Colonic mucosa (tissue), 4 donors: ENCODE measurements around the gene RBFOX2. TPM values are rescaled to one million over a fixed set of nuclear protein-coding genes. Genes with fewer than 3 reads are reported as not detected.

Source experiments
- DNase-seq: peaks from one replicate; pipeline ENCODE4 v3.0.0-alpha.2; 2020
- H3K27ac ChIP-seq: fragments of 200-600 bp; one replicate; pipeline ENCODE4 v1.8.0; 2021
- H3K27me3 ChIP-seq: fragments of 200-600 bp; one replicate; pipeline ENCODE4 v1.8.0; 2021
- H3K36me3 ChIP-seq: fragments of 200-600 bp; one replicate; pipeline ENCODE4 v1.8.0; 2021
- H3K4me1 ChIP-seq: fragments of 200-600 bp; one replicate; pipeline ENCODE4 v1.8.0; 2021; ENCODE audit warnings: mild to moderate bottlenecking
- H3K4me3 ChIP-seq: fragments of 200-600 bp; one replicate; pipeline ENCODE4 v1.8.0; 2021
- H3K9ac ChIP-seq, 2 donors: one replicate each; pipeline ENCODE4 v1.7.0; 2013; ENCODE audit warnings: control low read depth in 2 of 2, low read depth in 2 of 2, low read length in 2 of 2
- H3K9me3 ChIP-seq: fragments of 200-600 bp; one replicate; pipeline ENCODE4 v1.8.0; 2021
- intact Hi-C: fragments of 100-400 bp; cut with DNase I; formaldehyde crosslinking; loops from one replicate; pipeline ENCODE4 v1.14.1; 2022
- total RNA-seq, 2 donors: library from RNA; stranded (reverse); fragmentation: NEBNext Ultra II Directional in 1 of 2; extraction: Animal tissue kit (Norgen Biotek cat#: 25700) in 1 of 2; gene quantifications; one replicate each; pipeline ENCODE4 v1.2.1, GENCODE V29; 2021
- TF ChIP-seq, protein P1 (sequence below): fragments of 200-600 bp; IDR thresholded peaks from one replicate; pipeline ENCODE4 v1.8.0; 2022; ENCODE audit warnings: antibody characterized with exemption, mild to moderate bottlenecking
- donor health status: healthy.
- donor health status: DM: no; HTN: no; CAD: no.
- donor health status: DM: no; HTN: no; CAD: no.

Gene RBFOX2
- total RNA-seq, 2 donors from 2014 or later: 44.4 to 60.2 TPM

DNA sequence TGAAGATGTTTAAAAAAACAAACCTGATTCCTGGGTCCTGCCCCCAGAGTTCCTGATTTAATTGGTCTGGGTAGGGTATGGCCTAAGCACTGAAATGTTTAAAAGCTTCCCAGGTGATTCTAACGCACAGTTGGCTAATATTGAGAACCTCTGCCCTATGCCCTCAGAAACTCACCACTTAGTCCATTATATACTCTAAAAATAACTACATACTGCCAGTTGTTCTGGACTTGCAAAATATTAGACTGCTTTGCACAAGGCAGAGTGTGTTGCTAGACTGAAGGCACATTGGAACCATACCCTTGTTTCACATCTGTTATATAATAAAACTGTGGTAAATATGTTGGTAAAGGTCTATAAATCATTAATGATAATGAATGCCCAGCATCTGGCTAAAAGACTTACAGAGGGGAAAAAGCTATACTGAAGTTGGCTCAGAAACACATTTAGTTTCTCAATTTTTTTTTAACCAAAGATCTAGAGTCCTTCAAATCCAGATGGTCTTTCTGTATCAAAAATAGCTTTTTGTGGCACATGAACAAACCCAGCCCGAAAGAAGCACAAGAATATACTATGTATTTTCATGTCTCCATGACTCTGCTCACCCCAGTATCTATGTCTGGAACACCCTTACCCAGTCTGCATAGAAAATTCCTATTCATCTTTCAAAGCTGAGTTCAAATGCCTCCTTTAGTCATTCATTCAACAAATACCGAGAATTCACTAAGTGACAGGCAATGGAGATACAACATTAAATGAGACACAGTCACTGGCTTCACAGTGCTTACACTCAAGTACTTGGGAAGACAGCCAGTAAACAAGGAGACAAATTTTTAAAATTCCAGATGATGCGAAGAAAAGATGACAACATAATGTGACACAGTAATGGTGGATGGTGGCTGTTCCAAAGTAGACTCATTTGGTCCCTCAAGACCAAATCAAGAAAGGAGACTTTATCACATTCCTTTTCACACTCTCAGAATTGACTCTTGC, 44.1 kb downstream of the RBFOX2 start:
- intact Hi-C loops: no loop called here
- H3K4me1 ChIP-seq: no peaks in the 10 kb centered on the region
- H3K27me3 ChIP-seq: no peaks in the 10 kb centered on the region
- no peak overlapping the region for H3K27ac ChIP-seq
- DNase-seq: no peak
- H3K9ac ChIP-seq: no peak overlapping the region
- TF ChIP-seq, protein P1, sequence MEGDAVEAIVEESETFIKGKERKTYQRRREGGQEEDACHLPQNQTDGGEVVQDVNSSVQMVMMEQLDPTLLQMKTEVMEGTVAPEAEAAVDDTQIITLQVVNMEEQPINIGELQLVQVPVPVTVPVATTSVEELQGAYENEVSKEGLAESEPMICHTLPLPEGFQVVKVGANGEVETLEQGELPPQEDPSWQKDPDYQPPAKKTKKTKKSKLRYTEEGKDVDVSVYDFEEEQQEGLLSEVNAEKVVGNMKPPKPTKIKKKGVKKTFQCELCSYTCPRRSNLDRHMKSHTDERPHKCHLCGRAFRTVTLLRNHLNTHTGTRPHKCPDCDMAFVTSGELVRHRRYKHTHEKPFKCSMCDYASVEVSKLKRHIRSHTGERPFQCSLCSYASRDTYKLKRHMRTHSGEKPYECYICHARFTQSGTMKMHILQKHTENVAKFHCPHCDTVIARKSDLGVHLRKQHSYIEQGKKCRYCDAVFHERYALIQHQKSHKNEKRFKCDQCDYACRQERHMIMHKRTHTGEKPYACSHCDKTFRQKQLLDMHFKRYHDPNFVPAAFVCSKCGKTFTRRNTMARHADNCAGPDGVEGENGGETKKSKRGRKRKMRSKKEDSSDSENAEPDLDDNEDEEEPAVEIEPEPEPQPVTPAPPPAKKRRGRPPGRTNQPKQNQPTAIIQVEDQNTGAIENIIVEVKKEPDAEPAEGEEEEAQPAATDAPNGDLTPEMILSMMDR: no peak
- no peaks in the 10 kb centered on the region for H3K9me3 ChIP-seq
- H3K36me3 ChIP-seq: no peaks in the 10 kb centered on the region
- H3K4me3 ChIP-seq: no peak overlapping the region

DNA sequence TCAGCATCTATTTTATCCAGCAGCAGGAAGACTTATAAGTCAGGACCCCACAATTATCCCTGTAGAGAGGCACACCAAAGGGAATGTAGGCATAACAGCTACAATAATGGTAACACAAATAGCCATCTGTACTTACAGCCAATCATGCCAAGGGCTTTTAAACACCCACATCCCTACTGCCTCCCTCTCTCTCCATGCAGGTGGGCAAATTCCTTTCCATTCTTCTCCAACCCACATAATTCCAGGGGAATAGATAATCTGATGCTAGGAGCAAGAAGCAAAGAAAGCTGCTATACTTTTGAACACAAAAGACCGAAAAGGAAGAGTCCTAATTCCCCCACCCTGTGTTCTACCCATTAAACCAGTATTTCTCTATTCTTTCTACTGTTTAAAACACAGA, 46.7 kb downstream of the RBFOX2 start:
- H3K9ac ChIP-seq: no peak overlapping the region
- H3K27me3 ChIP-seq: no peaks in the 10 kb centered on the region
- TF ChIP-seq, protein P1: no peak
- H3K27ac ChIP-seq: no peak overlapping the region
- intact Hi-C loops: no loop called here
- H3K9me3 ChIP-seq: no peaks in the 10 kb centered on the region
- no peak overlapping the region for H3K4me3 ChIP-seq
- no peak for DNase-seq
- H3K36me3 ChIP-seq: no peaks in the 10 kb centered on the region
- H3K4me1 ChIP-seq: no peaks in the 10 kb centered on the region

DNA sequence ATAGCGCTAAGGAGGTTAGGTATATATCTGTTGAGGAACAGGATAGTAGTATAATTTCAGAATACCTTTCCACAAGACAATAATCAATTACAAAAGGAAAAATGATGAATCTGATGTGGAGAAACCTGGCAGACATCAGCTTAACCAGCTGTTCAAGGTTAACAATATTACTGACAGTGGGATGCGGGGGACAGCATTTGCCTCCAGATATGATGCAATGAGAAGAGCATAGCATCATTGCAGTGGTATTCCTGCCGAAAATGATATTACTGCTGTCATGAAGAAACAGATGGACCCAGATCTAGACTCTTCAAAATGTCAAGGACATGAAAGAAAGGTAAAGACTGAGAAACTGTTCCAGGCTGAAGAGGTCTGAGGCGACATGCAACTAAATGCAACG, 49.7 kb downstream of the RBFOX2 start:
- Histone ChIP-seq H3K4me3 (no peak overlapping the region), H3K9me3 (no peaks in the 10 kb centered on the region), H3K36me3 (no peaks in the 10 kb centered on the region), H3K9ac (no peak overlapping the region), H3K4me1 (no peaks in the 10 kb centered on the region), H3K27me3 (no peaks in the 10 kb centered on the region), H3K27ac (no peak overlapping the region)
- no peak for DNase-seq
- intact Hi-C loops: no loop called here
- TF ChIP-seq, protein P1: no peak

DNA sequence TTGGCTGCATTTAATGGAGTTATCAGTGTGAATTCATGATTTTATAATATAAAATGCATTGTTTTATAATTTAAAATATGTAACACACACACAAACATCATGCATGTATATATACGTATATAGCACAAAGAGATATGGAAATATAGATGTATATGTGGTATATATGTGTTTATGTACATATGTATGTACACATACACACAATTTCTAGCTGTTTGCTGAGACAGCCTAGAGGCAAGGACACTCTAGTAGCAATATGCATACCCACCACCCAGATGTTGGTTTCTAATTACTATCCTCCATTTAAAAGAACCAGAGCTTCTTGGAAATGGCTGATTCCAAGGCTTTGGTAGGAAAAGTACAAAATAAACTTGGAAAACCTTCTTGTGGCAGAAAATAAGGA, 50.4 kb downstream of the RBFOX2 start:
- no peaks in the 10 kb centered on the region for H3K27me3 ChIP-seq
- intact Hi-C loops: no loop called here
- H3K4me3 ChIP-seq: no peak overlapping the region
- no peak for DNase-seq
- H3K36me3 ChIP-seq: no peaks in the 10 kb centered on the region
- H3K4me1 ChIP-seq: no peaks in the 10 kb centered on the region
- H3K9me3 ChIP-seq: no peaks in the 10 kb centered on the region
- no peak overlapping the region for H3K27ac ChIP-seq
- H3K9ac ChIP-seq: no peak overlapping the region
- TF ChIP-seq, protein P1: no peak

DNA sequence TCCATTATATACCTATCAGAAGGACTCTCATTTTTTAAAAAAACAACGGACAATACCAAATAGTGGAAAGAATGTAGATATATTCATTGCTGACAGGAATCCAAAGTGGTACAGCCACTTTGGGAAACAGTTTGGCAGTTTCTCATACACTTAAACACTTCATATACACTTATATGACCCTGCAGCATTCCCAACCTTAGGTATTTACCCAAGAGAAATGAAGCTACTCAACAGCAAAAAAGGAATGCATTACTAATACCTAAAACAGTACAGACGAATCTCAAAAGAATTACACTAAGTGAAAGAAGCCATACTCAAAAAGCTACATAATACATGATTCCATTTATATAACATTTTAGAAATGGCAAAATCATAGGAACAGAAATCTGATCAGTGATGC, 51.5 kb downstream of the RBFOX2 start:
- TF ChIP-seq, protein P1: no peak
- H3K9me3 ChIP-seq: no peaks in the 10 kb centered on the region
- intact Hi-C loops: no loop called here
- H3K4me1 ChIP-seq: no peaks in the 10 kb centered on the region
- H3K4me3 ChIP-seq: no peak overlapping the region
- H3K27me3 ChIP-seq: no peaks in the 10 kb centered on the region
- H3K9ac ChIP-seq: no peak overlapping the region
- no peak overlapping the region for H3K27ac ChIP-seq
- no peak for DNase-seq
- no peaks in the 10 kb centered on the region for H3K36me3 ChIP-seq
